Mesenchymal stem cell (in vitro differentiated cells and primary cell): ENCODE results near the gene CDH15.
A peak's percentile ranks its signal among the peaks of the same experiment; 100 is the strongest.

Experiments
- DNase-seq: peaks from one replicate; pipeline ENCODE4 v3.0.0-alpha.2; 2013
- H2AFZ ChIP-seq: one replicate; pipeline ENCODE4 v1.6.1; 2013; ENCODE audit warnings: low read depth, mild to moderate bottlenecking, control low read depth, inconsistent platforms, low read length, moderate library complexity
- H2AK5ac ChIP-seq: 2 replicates; pipeline ENCODE4 v1.6.1; 2013; ENCODE audit warnings: low read length, moderate library complexity, mild to moderate bottlenecking, inconsistent platforms; ENCODE audit not compliant: severe bottlenecking
- H2BK120ac ChIP-seq: one replicate; pipeline ENCODE4 v1.6.1; 2013; ENCODE audit warnings: low read depth, mild to moderate bottlenecking, inconsistent platforms, low read length, moderate library complexity
- H2BK12ac ChIP-seq, 2 experiments: one replicate each; pipeline ENCODE4 v1.6.1; 2013; ENCODE audit warnings: inconsistent platforms in 2 of 2, low read length in 2 of 2, mild to moderate bottlenecking in 2 of 2, moderate library complexity in 2 of 2, control low read depth in 1 of 2
- H2BK15ac ChIP-seq: one replicate; pipeline ENCODE4 v1.6.1; 2013; ENCODE audit warnings: mild to moderate bottlenecking, low read depth, inconsistent platforms; ENCODE audit not compliant: poor library complexity, severe bottlenecking
- H2BK5ac ChIP-seq: 2 replicates; pipeline ENCODE4 v1.6.1; 2013; ENCODE audit warnings: low read depth, mild to moderate bottlenecking, low read length, control low read depth, inconsistent platforms; ENCODE audit not compliant: poor library complexity, severe bottlenecking
- H3K14ac ChIP-seq, 2 experiments: one replicate each; pipeline ENCODE4 v1.6.1; 2013; ENCODE audit warnings: inconsistent platforms in 2 of 2, low read length in 2 of 2, control low read depth in 1 of 2, mild to moderate bottlenecking in 1 of 2, moderate library complexity in 1 of 2
- H3K18ac ChIP-seq, 2 experiments: one replicate each; pipeline ENCODE4 v1.6.1; 2013; ENCODE audit warnings: inconsistent platforms in 2 of 2, low read length in 2 of 2, control low read depth in 1 of 2, low read depth in 1 of 2, mild to moderate bottlenecking in 1 of 2
- H3K23ac ChIP-seq, 2 experiments: one replicate each; pipeline ENCODE4 v1.6.1; 2013; ENCODE audit warnings: inconsistent platforms in 2 of 2, low read length in 2 of 2, mild to moderate bottlenecking in 2 of 2, moderate library complexity in 2 of 2, control low read depth in 1 of 2
- H3K27ac ChIP-seq: 2 replicates; pipeline ENCODE4 v1.5.1; 2013; ENCODE audit warnings: mild to moderate bottlenecking, moderate library complexity, low read length, control low read depth, inconsistent platforms; ENCODE audit not compliant: poor library complexity, severe bottlenecking
- H3K27me3 ChIP-seq, 2 experiments: 2 replicates each; pipeline versions ENCODE4 v1.6.1 to v1.7.0; 2013; ENCODE audit warnings: low read length in 2 of 2, mild to moderate bottlenecking in 2 of 2, moderate library complexity in 2 of 2, control low read depth in 1 of 2, inconsistent platforms in 1 of 2; ENCODE audit not compliant: control insufficient read depth in 1 of 2, insufficient read depth in 1 of 2
- H3K36me3 ChIP-seq, 2 experiments: 2 replicates each; pipeline versions ENCODE4 v1.6.1 to v1.7.0; 2013; ENCODE audit warnings: low read length in 2 of 2, control low read depth in 1 of 2, inconsistent platforms in 1 of 2, low read depth in 1 of 2, mild to moderate bottlenecking in 1 of 2; ENCODE audit not compliant: insufficient read depth in 2 of 2, control insufficient read depth in 1 of 2
- H3K4ac ChIP-seq, 2 experiments: one replicate each; pipeline ENCODE4 v1.6.1; 2013; ENCODE audit warnings: inconsistent platforms in 2 of 2, low read length in 2 of 2, mild to moderate bottlenecking in 2 of 2, moderate library complexity in 2 of 2, control low read depth in 1 of 2, low read depth in 1 of 2
- H3K4me1 ChIP-seq: 2 replicates; pipeline ENCODE4 v1.6.1; 2013; ENCODE audit warnings: low read depth, low read length, control low read depth; ENCODE audit not compliant: control insufficient read depth, insufficient read depth
- H3K4me2 ChIP-seq: 2 replicates; pipeline ENCODE4 v1.6.1; 2013; ENCODE audit warnings: low read length, mild to moderate bottlenecking, inconsistent platforms; ENCODE audit not compliant: poor library complexity, severe bottlenecking
- H3K4me3 ChIP-seq, 2 experiments: 2 replicates each; pipeline versions ENCODE4 v1.5.1 to v1.7.0; 2013; ENCODE audit warnings: low read length in 2 of 2, mild to moderate bottlenecking in 2 of 2, control low read depth in 1 of 2, low read depth in 1 of 2; ENCODE audit not compliant: insufficient read depth in 1 of 2
- H3K79me1 ChIP-seq: replicated peaks from 2 replicates; pipeline ENCODE4 v1.6.1; 2013; ENCODE audit warnings: mild to moderate bottlenecking, control low read depth, low read length, inconsistent platforms; ENCODE audit not compliant: poor library complexity, severe bottlenecking
- H3K9ac ChIP-seq: 2 replicates; pipeline ENCODE4 v1.7.0; 2013; ENCODE audit warnings: mild to moderate bottlenecking, low read length, moderate library complexity
- H3K9me3 ChIP-seq: 2 replicates; pipeline ENCODE4 v1.7.0; 2013; ENCODE audit warnings: mild to moderate bottlenecking, low read length; ENCODE audit not compliant: control insufficient read depth
- H4K8ac ChIP-seq: one replicate; pipeline ENCODE4 v1.6.1; 2013; ENCODE audit warnings: inconsistent platforms, mild to moderate bottlenecking, low read length, moderate library complexity
- H4K91ac ChIP-seq: one replicate; pipeline ENCODE4 v1.6.1; 2013; ENCODE audit warnings: mild to moderate bottlenecking, low read length, inconsistent platforms
- WGBS: methylation state at CpG from one replicate; pipeline ENCODE4 v1.1.7; 2013; ENCODE audit warnings: mixed read lengths; 5-methylcytosine and 5-hydroxymethylcytosine counted together

CDH15 gene

GRCh38 chr16:89155851-89156739 is 15.5 kb upstream of the CDH15 start:
- Histone ChIP-seq H2BK12ac (peak overlapping the region in 1 of 2 experiments; percentile 50), H3K36me3 (peaks cover 8 to 22% of the 10 kb centered on the region in 2 experiments), H2AK5ac (no peak overlapping the region), H2AFZ (no peak overlapping the region), H3K4ac (peak overlapping the region in 1 of 2 experiments; percentile 26), H3K18ac (peak overlapping the region in 1 of 2 experiments; percentile 42), H3K4me1 (peaks cover 12% of the 10 kb centered on the region), H2BK5ac (no peak overlapping the region), H4K8ac (peak overlapping the region; percentile 53), H3K4me3 (no peak overlapping the region), H3K79me1 (no peaks in the 10 kb centered on the region), H3K27ac (no peak overlapping the region), H2BK15ac (peak overlapping the region; percentile 45), H3K4me2 (no peak overlapping the region), H3K9ac (peak overlapping the region; percentile 37), H4K91ac (peak overlapping the region; percentile 25), H3K9me3 (no peaks in the 10 kb centered on the region), H2BK120ac (no peak overlapping the region), H3K27me3 (peaks cover 0 to 3% of the 10 kb centered on the region in 2 experiments), H3K23ac (no peak overlapping the region), H3K14ac (peak overlapping the region in 1 of 2 experiments; percentile 11)
- DNase-seq = peak; percentile 45
- WGBS = 78% methylated on average over 24 of the region's 24 CpGs

- DNase-seq = no peak
- no peaks in the 10 kb centered on the region for H3K79me1 ChIP-seq
- peak overlapping the region; percentile 25 for H4K91ac ChIP-seq
- peaks cover 12% of the 10 kb centered on the region for H3K4me1 ChIP-seq
- H3K14ac ChIP-seq = no peak overlapping the region
- peaks cover 2 to 20% of the 10 kb centered on the region in 2 experiments for H3K36me3 ChIP-seq
- H3K9me3 ChIP-seq = no peaks in the 10 kb centered on the region
- H3K4me2 ChIP-seq = no peak overlapping the region
- no peak overlapping the region for H3K9ac ChIP-seq
- H3K27ac ChIP-seq = no peak overlapping the region
- no peak overlapping the region for H2BK12ac ChIP-seq
- H2BK15ac ChIP-seq = no peak overlapping the region
- H2AK5ac ChIP-seq = no peak overlapping the region
- WGBS = 91% methylated on average over 26 of the region's 26 CpGs
- peak overlapping the region in 1 of 2 experiments; percentile 24 for H3K4ac ChIP-seq
- H3K4me3 ChIP-seq = no peak overlapping the region
- H4K8ac ChIP-seq = peak overlapping the region; percentile 25
- peaks cover 0 to 12% of the 10 kb centered on the region in 2 experiments for H3K27me3 ChIP-seq
- H3K18ac ChIP-seq = no peak overlapping the region
- H3K23ac ChIP-seq = no peak overlapping the region
- no peak overlapping the region for H2BK120ac ChIP-seq
- no peak overlapping the region for H2AFZ ChIP-seq
- H2BK5ac ChIP-seq = no peak overlapping the region
Measured at GRCh38 chr16:89156740-89157645, 14.6 kb upstream of the CDH15 start.

- peaks cover 0 to 16% of the 10 kb centered on the region in 2 experiments for H3K36me3 ChIP-seq
- H4K8ac ChIP-seq = no peak overlapping the region
- peaks cover 12% of the 10 kb centered on the region for H3K4me1 ChIP-seq
- no peak overlapping the region for H2BK120ac ChIP-seq
- no peak overlapping the region for H2AFZ ChIP-seq
- H2BK15ac ChIP-seq = no peak overlapping the region
- no peak overlapping the region for H3K18ac ChIP-seq
- no peak overlapping the region for H4K91ac ChIP-seq
- H2BK12ac ChIP-seq = no peak overlapping the region
- no peak overlapping the region for H3K4ac ChIP-seq
- no peaks in the 10 kb centered on the region for H3K79me1 ChIP-seq
- no peak overlapping the region for H3K4me2 ChIP-seq
- H2AK5ac ChIP-seq = no peak overlapping the region
- WGBS = 88% methylated on average over 12 of the region's 12 CpGs
- H3K14ac ChIP-seq = peak overlapping the region in 1 of 2 experiments; percentile 5
- H3K9ac ChIP-seq = no peak overlapping the region
- H3K4me3 ChIP-seq = no peak overlapping the region
- no peaks in the 10 kb centered on the region for H3K9me3 ChIP-seq
- no peak overlapping the region for H2BK5ac ChIP-seq
- H3K27ac ChIP-seq = no peak overlapping the region
- H3K27me3 ChIP-seq = peaks cover 0 to 20% of the 10 kb centered on the region in 2 experiments
- no peak for DNase-seq
- no peak overlapping the region for H3K23ac ChIP-seq
Measured at GRCh38 chr16:89157778-89158177, 13.8 kb upstream of the CDH15 start.
